Fibroblast of villous mesenchyme (primary cell): Measurements from ENCODE around the gene UGT8. TPM values are rescaled to one million over a fixed set of nuclear protein-coding genes. Genes with fewer than 3 reads are reported as not detected.
"Not testable (repeated sequence)": the region's sequence is repeated elsewhere in the genome, so short reads cannot be mapped to it uniquely, and the experiment has no call there.

Experiments used
- DNase-seq: peaks from one replicate; pipeline ENCODE4 v3.0.0-alpha.2; 2010; ENCODE audit warnings: low read depth
- H3K4me3 ChIP-seq: 2 replicates; pipeline ENCODE4 v1.5.1; 2011; ENCODE audit warnings: low read depth, mild to moderate bottlenecking, low read length
- total RNA-seq: library from RNA; depleted of rRNA; stranded (reverse); fragments of >200 nt; gene quantifications from 2 replicates; pipeline ENCODE4 v1.2.3, GENCODE V29; 2012
- TF ChIP-seq, protein P1 (sequence below): IDR thresholded peaks from 2 replicates; pipeline ENCODE4 v1.5.1; 2012; ENCODE audit warnings: low read depth, mild to moderate bottlenecking, low read length; ENCODE audit not compliant: insufficient read depth

The UGT8 gene
- total RNA-seq, 1 donor: 0.86 TPM

DNA sequence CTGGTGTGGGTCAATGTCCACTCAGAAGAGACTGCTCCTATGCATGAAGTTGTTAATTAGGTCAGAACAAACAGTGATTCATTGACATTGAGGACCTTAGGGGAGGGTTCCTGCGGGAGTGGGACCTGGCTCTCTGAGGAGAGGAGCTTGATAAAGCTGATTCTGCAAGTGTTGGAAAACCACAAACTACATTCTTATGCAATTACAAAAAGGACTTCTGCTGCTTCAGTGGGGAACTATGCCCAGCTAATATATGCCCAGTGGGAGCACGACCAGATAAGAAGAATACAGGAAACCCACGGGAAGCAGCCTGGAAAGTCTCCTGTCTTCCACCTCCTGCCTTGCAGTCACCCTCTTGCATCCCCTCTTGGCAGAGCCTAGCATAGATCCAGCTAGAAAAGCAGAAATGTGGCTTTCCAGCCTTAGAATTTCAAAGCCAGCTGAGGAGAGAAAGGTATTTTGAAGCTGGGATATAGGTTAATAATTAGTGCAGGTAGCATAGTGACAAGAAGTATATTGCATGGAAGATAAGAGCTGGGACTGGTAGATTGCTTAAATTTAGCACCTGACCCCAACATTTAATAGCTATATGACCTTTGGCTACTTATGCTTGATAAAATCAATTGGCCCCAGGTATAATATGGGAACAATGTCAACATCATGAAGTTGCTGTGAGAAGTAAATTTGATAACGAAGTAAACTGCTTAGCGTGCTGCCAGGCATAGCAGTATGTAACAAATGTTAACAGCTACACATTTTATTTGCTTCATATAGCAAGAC lies 34.9 kb upstream of the UGT8 start:
- DNase-seq: no peak
- TF ChIP-seq, protein P1, sequence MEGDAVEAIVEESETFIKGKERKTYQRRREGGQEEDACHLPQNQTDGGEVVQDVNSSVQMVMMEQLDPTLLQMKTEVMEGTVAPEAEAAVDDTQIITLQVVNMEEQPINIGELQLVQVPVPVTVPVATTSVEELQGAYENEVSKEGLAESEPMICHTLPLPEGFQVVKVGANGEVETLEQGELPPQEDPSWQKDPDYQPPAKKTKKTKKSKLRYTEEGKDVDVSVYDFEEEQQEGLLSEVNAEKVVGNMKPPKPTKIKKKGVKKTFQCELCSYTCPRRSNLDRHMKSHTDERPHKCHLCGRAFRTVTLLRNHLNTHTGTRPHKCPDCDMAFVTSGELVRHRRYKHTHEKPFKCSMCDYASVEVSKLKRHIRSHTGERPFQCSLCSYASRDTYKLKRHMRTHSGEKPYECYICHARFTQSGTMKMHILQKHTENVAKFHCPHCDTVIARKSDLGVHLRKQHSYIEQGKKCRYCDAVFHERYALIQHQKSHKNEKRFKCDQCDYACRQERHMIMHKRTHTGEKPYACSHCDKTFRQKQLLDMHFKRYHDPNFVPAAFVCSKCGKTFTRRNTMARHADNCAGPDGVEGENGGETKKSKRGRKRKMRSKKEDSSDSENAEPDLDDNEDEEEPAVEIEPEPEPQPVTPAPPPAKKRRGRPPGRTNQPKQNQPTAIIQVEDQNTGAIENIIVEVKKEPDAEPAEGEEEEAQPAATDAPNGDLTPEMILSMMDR: no peak
- no peak overlapping the region for H3K4me3 ChIP-seq

DNA sequence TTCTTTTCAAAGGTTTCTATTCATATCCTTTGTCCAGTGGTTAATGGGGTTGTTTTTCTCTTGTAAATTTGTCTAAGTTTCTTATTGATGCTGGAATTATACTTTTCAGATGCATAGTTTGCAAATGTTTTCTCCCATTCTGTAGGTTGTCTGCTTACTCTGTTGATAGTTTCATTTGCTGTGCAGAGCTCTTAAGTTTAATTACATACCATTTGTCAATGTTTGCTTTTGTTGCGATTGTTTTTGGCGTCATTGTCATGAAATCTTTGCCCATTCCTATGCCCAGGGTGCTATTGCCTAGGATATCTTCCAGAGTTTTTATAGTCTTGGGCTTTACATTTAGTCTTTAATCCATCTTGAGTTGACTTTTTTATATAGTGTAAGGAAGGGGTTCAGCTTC lies 21.2 kb upstream of the UGT8 start:
- DNase-seq: no peak

DNA sequence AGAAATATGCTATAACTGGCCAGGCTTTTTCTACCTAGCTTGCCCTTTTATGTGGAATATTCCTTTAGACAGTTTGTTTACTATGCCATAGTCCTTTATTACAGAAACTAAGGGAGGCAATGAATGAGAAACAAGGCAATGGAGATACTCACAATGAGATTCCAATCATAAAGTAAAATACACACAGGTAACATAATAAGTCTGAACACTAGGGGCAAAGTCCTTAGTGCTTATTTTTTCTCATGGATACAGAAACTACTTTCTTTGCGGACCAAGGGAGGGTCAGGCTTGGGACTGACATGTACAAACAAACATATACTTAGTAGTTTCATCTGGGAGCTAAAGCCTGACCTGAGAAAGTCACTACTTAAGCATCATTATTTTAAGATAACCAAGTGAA lies 16.0 kb upstream of the UGT8 start:
- TF ChIP-seq, protein P1: no peak
- no peak for DNase-seq
- no peak overlapping the region for H3K4me3 ChIP-seq

More for the DNA sequence above, 21.2 kb upstream of the UGT8 start:
- TF ChIP-seq, protein P1: no peak
- H3K4me3 ChIP-seq: no peak overlapping the region

DNA sequence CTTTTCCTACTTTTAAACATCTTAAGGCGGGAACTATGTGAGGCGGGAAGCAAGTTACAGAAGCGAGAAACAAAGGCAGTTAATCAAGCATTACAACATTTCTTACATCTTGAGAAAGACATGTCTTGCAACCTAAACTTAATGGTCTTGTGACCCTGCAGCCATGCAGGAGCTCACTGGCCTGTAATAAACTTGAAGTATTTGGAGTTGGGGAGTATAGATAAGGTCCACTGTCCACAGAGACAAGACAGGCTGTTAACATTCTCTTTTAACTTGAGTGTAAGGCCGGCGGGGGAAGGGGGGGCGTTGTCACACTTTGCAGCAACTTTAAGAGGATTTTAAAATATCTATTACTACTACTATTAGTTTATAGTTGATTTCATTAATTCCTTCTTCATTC lies 10.3 kb upstream of the UGT8 start:
- TF ChIP-seq, protein P1: no peak
- no peak for DNase-seq
- no peak overlapping the region for H3K4me3 ChIP-seq

DNA sequence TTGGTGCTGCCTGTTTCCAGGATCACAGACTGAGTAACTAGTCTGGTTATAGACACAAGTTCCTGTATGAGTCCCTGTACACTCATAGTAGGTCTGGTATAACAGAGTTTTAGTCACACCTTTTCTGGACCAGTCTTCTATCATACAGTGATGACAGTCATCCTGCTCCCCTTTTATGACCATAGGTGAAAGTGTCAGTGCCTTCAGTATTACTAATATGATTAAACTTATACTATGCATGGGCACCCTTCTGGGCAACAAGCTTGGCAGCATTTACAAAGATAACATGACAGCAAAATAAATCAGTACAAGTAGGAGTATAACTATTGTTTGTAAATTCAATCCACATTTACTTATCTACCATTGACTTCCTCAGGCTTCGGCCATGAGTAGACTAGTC lies 8.2 kb upstream of the UGT8 start:
- not testable (repeated sequence) for DNase-seq, H3K4me3 ChIP-seq

DNA sequence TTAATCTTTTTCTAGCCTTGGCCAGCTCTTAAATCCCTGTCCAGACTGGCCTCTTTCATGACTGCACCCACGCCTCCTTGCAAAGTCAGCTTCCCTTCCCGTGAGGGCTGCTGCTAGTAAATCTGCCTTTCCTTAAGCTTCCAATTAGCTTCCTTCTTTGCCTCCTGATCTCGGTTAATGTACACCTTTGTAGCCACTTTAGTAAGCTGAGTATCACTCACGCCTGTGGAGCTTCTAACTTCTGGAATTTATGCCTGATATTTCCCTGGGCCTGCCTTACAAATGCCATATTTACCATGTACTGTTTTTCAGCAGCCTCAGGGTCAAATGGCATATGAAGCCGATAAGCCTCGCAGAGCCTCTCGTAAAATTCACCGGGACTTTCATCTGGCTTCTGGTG lies 5.1 kb upstream of the UGT8 start:
- DNase-seq: no peak
- no peak overlapping the region for H3K4me3 ChIP-seq
- TF ChIP-seq, protein P1: no peak

DNA sequence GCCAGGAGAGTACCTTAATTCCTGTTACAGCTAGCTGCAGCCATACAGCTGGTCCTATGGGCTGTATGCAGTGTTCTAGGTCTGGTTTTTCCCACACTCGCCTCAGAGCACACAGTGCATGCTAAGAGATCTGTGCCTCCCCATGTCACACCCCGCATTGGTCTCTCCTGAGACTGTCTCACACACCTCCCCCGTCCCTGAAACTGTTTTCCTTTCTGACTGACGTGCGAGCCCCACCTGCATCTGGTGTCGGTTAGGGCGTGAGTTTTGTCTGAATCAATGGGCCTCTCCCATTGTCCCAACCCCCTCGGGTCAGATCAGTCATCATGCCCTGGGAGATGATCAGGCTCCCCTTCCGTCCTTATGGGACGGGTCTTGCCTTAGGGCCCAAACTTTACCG lies 3.4 kb upstream of the UGT8 start:
- TF ChIP-seq, protein P1: no peak
- no peak overlapping the region for H3K4me3 ChIP-seq
- DNase-seq: no peak
